Measurements from ENCODE around the gene CD6.

GRCh38 chr11:61054513-61054912 is 83.0 kb downstream of the CD6 start:
- TF ChIP-seq CTCF (IDR thresholded peaks at IDR 0.05; ENCODE audit: poor library complexity) (no peak), EZH2 (IDR thresholded peaks at IDR 0.05; ENCODE audit: borderline replicate concordance) (no peak)
